NCI-H187 (cell line): ENCODE data around the gene TM4SF20.
"Not testable (repeated sequence)": the region's sequence is repeated elsewhere in the genome, so short reads cannot be mapped to it uniquely, and the experiment has no call there.

Experiments used
- DNase-seq, 2 experiments: peaks; one replicate each; lab custom pipeline; 2025; lab: John Stamatoyannopoulos, UW

TM4SF20 gene

DNA sequence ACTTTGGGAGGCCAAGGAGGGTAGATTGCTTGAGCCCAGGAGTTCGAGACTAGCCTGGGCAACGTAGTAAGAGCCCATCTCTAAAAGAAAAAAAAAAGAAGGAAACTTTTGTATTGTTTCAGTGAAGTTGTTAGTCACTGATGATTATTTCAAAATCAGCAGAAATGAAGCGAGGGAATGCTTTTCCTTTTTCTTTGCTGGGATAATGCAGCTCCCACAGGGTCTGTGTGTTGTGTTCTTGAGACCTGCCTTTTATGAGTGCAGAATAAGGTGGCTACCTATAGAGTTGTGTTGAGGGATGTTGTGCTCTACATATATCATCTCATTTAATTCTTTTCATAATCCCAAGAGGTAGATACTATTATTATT lies 11.7 kb downstream of the TM4SF20 start:
- no peak for DNase-seq

DNA sequence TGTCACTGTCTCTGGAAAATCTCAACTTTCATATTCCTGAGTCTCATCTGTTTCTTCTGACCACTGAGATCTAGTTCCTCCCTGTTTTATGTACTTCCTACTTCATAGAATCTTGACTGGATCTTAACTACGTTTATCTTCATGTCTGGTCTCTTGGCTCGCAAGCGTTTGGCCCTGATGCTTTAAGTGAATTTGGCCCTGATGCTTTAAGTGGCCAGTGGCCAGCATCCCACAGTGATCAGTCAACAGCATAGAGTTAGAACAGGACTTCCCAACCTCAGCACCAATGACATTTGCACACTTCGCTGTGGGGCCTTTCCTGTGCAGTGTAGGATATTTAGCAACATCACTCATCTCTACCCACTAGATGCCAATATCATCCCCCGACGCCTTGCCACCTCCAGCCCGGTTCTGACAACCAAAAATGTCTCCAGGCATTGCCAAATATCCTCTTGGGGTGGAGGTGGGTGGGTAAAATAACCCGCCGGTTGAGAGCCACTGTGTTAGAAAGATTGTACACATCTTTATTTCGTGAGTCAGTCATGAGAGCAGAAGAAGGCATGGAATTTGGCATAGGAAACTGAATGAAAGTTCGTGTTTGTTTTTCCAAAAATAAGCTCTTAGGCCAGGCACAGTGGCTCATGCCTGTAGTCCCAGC lies 12.2 kb downstream of the TM4SF20 start:
- no peak for DNase-seq

DNA sequence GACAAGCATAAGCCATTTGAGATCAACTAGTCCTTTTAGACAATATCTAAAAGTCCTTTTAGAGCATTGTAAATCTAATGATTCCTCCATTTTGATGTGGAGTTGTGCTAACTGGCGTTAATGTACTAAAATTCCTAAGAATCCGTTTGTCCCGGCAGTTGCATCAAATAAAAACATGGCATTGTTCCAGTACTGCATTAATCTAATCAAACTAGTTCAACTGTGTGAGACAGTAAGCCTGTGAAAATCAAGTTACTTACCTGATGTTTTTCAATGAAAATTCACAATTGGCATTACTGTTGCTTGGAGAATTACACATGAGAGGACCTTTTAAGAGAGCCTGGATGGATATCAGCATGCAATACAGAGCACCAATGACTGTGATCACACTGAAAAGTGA lies 13.3 kb downstream of the TM4SF20 start:
- DNase-seq: no peak

GRCh38 chr2:227364585-227365263 lies 14.4 kb downstream of the TM4SF20 start:
- DNase-seq: not testable (repeated sequence)

GRCh38 chr2:227363756-227364155 lies 15.3 kb downstream of the TM4SF20 start:
- no peak for DNase-seq

GRCh38 chr2:227360351-227360750 lies 18.8 kb downstream of the TM4SF20 start:
- no peak for DNase-seq

GRCh38 chr2:227351639-227352038 lies 27.5 kb downstream of the TM4SF20 start:
- no peak for DNase-seq

DNA sequence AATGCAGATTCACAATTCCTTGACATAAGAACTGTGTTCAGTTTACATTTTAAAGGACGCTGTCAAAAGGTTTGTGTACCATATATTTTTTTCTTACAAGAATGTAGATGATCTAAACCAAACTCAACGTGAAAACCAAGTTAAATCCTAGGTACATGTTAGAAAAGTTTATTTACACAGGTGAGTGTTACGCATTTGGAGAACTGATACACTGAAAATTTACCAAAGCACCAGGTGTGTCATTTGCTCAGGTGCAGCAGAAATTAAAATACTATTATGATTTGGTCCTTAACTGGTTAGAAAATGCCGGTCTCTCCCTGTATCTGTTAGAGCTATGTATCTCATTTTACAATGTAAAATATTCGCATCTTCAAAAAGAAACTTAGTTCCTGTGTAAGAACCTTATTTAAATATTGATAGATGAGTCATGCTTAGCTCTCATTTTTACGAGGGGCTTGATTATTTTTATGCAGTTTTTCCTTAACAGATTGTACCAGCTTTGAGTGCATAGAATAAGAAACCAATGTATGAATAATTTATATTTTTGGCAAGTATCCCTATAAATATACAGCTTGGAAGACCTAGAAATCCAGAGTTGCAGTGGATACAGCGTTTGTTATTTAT lies 29.0 kb downstream of the TM4SF20 start:
- no peak for DNase-seq

GRCh38 chr2:227348324-227348723 lies 30.8 kb downstream of the TM4SF20 start:
- DNase-seq: no peak

GRCh38 chr2:227347117-227347516 lies 32.0 kb downstream of the TM4SF20 start:
- no peak for DNase-seq

GRCh38 chr2:227344231-227344630 lies 34.9 kb downstream of the TM4SF20 start:
- no peak for DNase-seq

DNA sequence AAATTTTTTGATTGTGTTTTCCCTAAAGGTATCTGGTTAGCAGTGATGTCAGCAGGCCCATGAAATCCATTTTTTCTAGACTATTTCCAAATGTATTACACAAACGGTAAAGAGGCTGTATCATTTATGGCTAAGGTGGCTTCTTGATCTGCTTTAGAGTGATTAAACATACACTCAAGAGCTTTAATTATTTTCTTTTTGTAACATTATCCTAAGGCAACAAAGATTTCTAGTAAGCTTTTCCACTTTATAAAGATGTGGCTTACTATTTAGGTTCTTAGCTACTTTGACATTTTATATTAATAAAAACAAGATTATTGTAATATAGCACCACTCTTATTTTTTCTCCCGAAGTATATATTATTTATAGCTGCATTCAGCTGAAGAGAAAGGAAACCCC lies 37.6 kb downstream of the TM4SF20 start:
- no peak for DNase-seq

DNA sequence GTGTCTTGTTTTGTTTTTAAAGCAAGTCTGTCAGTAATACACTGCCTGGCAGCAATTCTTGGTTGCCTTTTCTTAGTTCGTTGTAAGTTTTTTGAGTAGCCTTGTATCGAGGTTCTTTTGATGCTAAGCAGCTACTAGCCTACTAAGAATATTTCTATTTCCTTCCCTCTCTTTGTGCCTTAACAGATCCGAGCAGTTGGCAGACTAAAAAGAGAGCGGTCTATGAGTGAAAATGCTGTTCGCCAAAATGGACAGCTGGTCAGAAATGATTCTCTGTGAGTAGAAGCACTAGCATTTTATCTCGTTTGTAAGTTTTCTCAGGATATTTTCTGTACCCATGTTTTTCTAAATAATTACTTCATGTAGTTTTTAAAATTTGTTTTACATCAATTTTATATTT lies 39.0 kb downstream of the TM4SF20 start:
- no peak for DNase-seq

GRCh38 chr2:227339098-227339599 lies 40.0 kb downstream of the TM4SF20 start:
- DNase-seq: no peak

- DNase-seq: no peak
These were observed 41.7 kb downstream of the TM4SF20 start for GRCh38 chr2:227337442-227337841.

GRCh38 chr2:227335713-227336112 lies 43.4 kb downstream of the TM4SF20 start:
- DNase-seq: no peak

DNA sequence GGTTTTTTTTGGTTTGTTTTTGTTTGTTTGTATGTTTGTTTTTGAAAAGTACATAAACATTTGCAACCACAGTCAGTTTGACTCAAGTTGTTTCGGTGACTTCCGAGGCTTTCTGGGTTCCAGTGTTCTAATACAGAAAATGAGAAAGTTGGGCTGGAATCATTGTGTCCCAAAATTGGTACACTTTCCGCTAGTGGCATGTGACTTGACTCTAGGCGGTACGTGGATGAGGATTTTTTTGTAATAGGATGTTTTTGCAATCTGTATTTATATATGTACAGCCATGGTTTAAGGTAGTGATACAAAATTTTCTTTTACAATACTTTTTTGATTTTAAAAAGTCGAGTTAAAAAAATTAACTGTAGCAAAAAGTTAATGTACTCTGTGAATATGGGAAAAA lies 52.3 kb downstream of the TM4SF20 start:
- no peak for DNase-seq

- no peak for DNase-seq
These were observed 53.3 kb downstream of the TM4SF20 start for GRCh38 chr2:227325839-227326195.

DNA sequence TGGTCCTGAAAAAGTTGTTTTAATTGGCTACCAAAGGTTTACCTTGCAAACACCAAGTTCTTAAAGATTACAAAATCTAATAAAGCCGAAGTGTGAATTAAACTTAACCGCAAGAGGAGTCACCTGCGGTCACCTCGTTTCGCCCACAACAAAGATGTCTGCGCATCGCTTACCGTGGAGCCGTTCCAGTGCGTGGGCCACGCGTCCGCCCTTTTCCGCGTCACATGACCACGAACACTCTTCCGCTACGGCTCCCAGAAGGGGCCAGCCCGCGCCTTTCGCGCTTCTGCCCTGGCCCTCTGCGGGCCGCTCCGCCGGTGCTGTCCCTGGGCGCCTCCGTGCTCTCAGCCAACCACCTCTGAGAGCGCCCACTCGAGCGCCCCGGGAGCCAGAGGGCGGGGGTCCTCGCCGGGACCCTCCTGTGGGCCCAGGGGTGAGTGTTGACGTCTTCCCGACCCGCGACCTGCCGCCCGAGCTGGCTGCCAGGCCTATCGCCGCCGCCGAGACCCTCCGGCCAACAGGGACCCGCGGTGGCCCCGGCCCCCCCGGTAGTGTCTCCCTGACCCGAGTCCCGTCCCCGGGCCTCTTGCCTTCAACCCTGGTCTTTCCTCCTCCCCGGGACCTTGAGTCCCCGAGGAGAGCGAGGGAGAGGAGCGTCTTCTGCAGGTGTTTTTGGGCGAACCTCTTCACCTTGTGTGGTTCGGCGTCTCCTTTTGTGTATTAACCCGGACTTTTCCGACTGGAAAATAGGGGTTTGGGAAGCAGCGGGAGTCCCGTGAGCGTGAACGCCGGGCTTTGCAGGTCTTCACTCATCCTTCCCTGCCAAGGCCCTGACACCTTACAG lies 53.9 kb downstream of the TM4SF20 start, which contains the start of gene MFF:
MFF (plus strand) TSS at position 257 of the 844 bp plus-strand sequence. CDS start 5,415 bp downstream, outside the sequence.
- peak; percentile 23 to 65 for DNase-seq

- DNase-seq: no peak
These were observed 54.5 kb downstream of the TM4SF20 start for GRCh38 chr2:227324642-227324994.

DNA sequence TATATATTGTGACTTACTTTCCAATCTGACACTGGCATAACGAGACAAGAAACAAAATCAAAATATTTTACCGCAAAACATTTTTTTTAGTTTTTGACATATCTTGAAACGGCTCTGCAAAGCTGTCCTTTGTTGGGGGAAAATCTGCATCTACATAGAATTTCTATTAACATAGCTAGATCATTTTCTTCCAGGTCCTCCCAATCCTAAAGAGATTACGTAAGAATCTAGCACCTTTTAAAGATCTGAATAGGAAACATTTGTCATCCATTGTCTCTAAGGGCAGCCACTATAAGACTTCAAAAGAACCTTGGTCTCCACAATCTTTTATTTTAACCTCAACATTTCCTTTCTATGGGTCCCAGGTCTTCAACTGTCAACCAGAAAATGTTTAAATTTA lies 55.3 kb downstream of the TM4SF20 start:
- no peak for DNase-seq

DNA sequence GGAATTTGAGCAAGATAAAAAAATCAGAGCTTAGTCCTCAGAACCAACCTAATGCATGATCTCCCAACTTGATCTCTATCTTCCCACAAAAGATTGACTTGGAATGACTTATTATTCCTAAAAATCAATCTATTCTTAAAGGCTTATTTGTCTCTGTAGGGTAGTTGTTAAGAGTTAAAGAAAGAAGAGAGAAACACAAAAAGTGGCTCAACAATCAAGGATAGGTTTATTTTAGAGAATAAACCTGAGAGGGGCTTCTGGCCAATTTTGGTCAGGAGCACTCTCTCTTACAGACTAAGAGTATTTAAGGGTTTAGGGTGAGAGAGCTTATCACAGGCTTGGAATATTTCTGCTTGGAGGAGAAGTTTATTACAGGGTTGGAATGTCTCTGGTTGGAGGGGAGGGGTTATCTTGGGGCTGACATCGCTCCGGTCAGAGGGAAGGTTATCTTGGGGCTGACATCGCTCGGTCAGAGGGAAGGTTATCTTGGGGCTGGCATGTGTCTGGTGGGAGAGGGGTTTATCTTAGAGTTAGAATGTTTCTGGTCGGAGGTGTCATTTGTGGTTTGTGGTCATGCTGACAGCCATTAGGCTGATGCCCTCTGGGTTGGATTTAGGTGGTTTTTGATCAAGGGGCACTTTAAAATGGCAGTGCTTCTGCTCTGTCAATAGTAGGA lies 56.4 kb downstream of the TM4SF20 start:
- no peak for DNase-seq
